Muscle of leg (tissue), 11 donors: ENCODE measurements around the gene GSTO2. TPM values are rescaled to one million over a fixed set of nuclear protein-coding genes. Genes with fewer than 3 reads are reported as not detected.

ENCODE experiments used
- DNase-seq: peaks from one replicate; pipeline ENCODE4 v3.0.0; 2013
- H3K27ac ChIP-seq: one replicate; pipeline ENCODE4 v1.5.1; 2013; ENCODE audit warnings: mild to moderate bottlenecking, low read length, control low read depth
- H3K27me3 ChIP-seq: one replicate; pipeline ENCODE4 v1.6.1; 2013; ENCODE audit warnings: low read length; ENCODE audit not compliant: control insufficient read depth, insufficient read depth
- H3K36me3 ChIP-seq: one replicate; pipeline ENCODE4 v1.6.1; 2013; ENCODE audit warnings: low read length; ENCODE audit not compliant: control insufficient read depth, insufficient read depth
- H3K4me1 ChIP-seq: one replicate; pipeline ENCODE4 v1.6.1; 2013; ENCODE audit warnings: low read length; ENCODE audit not compliant: control insufficient read depth, insufficient read depth
- H3K4me3 ChIP-seq: one replicate; pipeline ENCODE4 v1.5.1; 2013; ENCODE audit warnings: low read length, control low read depth
- H3K9me3 ChIP-seq: replicated peaks from 2 replicates; pipeline ENCODE4 v1.6.1; 2013; ENCODE audit warnings: low read depth, low read length; ENCODE audit not compliant: control insufficient read depth
- WGBS: methylation state at CpG from one replicate; pipeline ENCODE4 v1.1.5; 2013; ENCODE audit warnings: missing lambda C conversion rate; ENCODE audit not compliant: insufficient coverage; 5-methylcytosine and 5-hydroxymethylcytosine counted together
- polyA plus RNA-seq, 8 donors: library from polyadenylated mRNA; unstranded; fragments of 120-200 nt; gene quantifications; one replicate each; pipeline versions ENCODE4 v1.2.1 to v1.2.3, GENCODE V29; 2013; ENCODE audit warnings: inconsistent platforms in 1 of 8, low replicate concordance in 1 of 8; ENCODE audit not compliant: insufficient read length in 8 of 8, insufficient read depth in 1 of 8
- total RNA-seq: library from RNA; stranded (reverse); fragments of 120-200 nt; gene quantifications from one replicate; pipeline ENCODE4 v1.2.4, GENCODE V29; 2013

Gene GSTO2
- total and polyA plus RNA-seq, 9 donors: 0.33 to 2.9 (median 0.84) TPM

GRCh38 chr10:104339469-104340110 is 70.6 kb downstream of the GSTO2 start:
- H3K27me3 ChIP-seq: no peaks in the 10 kb centered on the region
- H3K4me1 ChIP-seq: peaks cover 31% of the 10 kb centered on the region
- H3K36me3 ChIP-seq: no peaks in the 10 kb centered on the region
- H3K27ac ChIP-seq: peak overlapping the region; percentile 98
- DNase-seq: peak; percentile 95
- no peaks in the 10 kb centered on the region for H3K9me3 ChIP-seq
- H3K4me3 ChIP-seq: peak overlapping the region; percentile 87
- 13% methylated on average over 6 of the region's 11 CpGs for WGBS

GRCh38 chr10:104340111-104340526 is 71.1 kb downstream of the GSTO2 start:
- H3K4me1 ChIP-seq: peaks cover 30% of the 10 kb centered on the region
- H3K27me3 ChIP-seq: no peaks in the 10 kb centered on the region
- WGBS: 5% methylated on average over 2 of the region's 4 CpGs
- no peaks in the 10 kb centered on the region for H3K9me3 ChIP-seq
- no peak overlapping the region for H3K4me3 ChIP-seq
- peak overlapping the region; percentile 98 for H3K27ac ChIP-seq
- H3K36me3 ChIP-seq: no peaks in the 10 kb centered on the region
- DNase-seq: no peak

DNA sequence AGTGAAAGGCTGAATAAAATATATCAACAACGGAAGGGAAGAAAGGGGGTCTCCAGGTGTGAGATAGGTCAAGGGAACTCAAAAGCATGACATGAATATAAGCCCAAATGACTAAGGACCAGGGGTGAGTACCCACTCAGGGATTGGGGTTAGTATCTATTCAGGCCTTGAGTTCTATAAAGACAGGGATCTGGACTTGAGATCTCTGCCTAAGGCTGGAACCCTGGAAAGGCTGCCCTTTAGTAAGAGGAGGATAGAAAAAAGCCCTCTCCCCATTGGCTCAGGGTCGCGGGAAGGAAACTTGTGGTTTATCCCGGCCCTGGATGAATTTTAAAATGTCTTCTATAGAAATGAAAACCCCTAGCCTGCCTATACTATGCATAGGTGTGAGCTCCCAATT is 71.7 kb downstream of the GSTO2 start:
- H3K27me3 ChIP-seq: no peaks in the 10 kb centered on the region
- H3K27ac ChIP-seq: peak overlapping the region; percentile 98
- peaks cover 30% of the 10 kb centered on the region for H3K4me1 ChIP-seq
- no peak overlapping the region for H3K4me3 ChIP-seq
- no peaks in the 10 kb centered on the region for H3K9me3 ChIP-seq
- WGBS: 86% methylated on average over 1 of the region's 4 CpGs
- H3K36me3 ChIP-seq: no peaks in the 10 kb centered on the region
- DNase-seq: no peak

GRCh38 chr10:104342941-104343411 is 74.0 kb downstream of the GSTO2 start:
- no peak for DNase-seq
- Histone ChIP-seq H3K4me1 (peaks cover 15% of the 10 kb centered on the region), H3K4me3 (no peak overlapping the region), H3K36me3 (no peaks in the 10 kb centered on the region), H3K27ac (peak overlapping the region; percentile 55), H3K9me3 (no peaks in the 10 kb centered on the region), H3K27me3 (no peaks in the 10 kb centered on the region)
- WGBS: no CpG with 5 or more reads among the region's 3 CpGs

DNA sequence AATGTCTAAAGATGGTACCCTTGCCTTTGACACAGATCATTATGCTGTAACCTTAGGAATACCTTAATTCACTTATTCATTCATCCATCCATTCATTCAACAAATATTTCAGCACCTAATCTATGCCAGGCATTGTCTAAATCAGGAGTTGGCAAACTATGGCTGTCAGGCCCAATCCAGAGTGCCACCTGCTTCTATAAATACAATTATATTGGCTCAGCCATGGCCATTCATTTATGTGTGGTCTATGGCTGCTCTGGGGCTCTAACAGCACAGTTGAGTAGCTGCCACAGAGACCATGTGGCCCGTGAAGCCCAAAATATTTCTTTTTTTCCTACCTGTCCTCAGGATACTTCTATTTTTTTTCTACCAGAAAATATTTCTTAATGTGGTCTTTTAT is 75.2 kb downstream of the GSTO2 start:
- Histone ChIP-seq H3K9me3 (no peaks in the 10 kb centered on the region), H3K27ac (no peak overlapping the region), H3K27me3 (no peaks in the 10 kb centered on the region), H3K4me1 (peaks cover 11% of the 10 kb centered on the region), H3K4me3 (no peak overlapping the region), H3K36me3 (no peaks in the 10 kb centered on the region)
- no CpG with 5 or more reads among the region's 1 CpG for WGBS
- DNase-seq: no peak

- Histone ChIP-seq H3K27me3 (no peaks in the 10 kb centered on the region), H3K36me3 (no peaks in the 10 kb centered on the region), H3K4me1 (no peaks in the 10 kb centered on the region), H3K27ac (no peak overlapping the region), H3K4me3 (no peak overlapping the region), H3K9me3 (no peaks in the 10 kb centered on the region)
- no peak for DNase-seq
Observed at GRCh38 chr10:104345515-104345914, 76.5 kb downstream of the GSTO2 start.

GRCh38 chr10:104345941-104346340 is 77.0 kb downstream of the GSTO2 start:
- H3K27ac ChIP-seq: no peak overlapping the region
- no peak overlapping the region for H3K4me3 ChIP-seq
- H3K27me3 ChIP-seq: peaks cover 4% of the 10 kb centered on the region
- H3K36me3 ChIP-seq: no peaks in the 10 kb centered on the region
- no peak for DNase-seq
- H3K9me3 ChIP-seq: no peaks in the 10 kb centered on the region
- WGBS: no CpG with 5 or more reads among the region's 4 CpGs
- no peaks in the 10 kb centered on the region for H3K4me1 ChIP-seq

DNA sequence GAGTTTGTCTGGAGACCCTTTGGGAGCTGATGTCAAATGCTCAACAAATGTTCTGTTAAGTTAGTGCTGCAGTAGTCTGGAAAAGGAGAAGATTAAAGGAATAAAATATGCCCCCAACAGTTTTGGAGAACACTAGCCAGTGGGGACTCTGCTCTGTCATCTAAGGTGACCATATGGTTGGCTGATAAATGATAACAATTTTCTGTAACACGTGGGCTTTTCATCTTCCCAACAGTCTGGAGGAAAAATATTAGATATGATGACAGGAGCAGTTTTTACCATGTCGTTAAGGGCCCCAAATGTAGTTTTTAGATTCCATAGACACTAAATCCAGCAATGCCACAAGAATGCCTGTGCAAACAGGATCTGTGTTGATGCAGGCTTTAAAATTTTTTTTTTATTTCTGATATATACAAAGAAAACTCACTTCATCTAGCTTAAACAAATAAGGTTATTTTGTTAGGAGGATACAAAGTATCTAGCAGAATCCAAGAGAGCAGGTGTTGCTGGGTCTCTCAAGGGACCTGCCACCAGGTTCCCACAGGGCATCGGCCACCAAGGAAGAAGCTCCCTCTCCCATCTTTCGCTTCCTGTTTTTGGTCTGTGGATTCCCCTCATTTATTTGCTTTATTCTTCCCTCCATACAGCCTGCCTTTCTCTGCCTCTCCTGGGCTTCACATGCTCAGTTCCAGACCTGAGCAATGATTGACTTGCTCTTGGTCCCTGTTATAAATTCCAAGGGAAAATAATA is 78.5 kb downstream of the GSTO2 start:
- DNase-seq: no peak
- H3K36me3 ChIP-seq: no peaks in the 10 kb centered on the region
- H3K27me3 ChIP-seq: peaks cover 10% of the 10 kb centered on the region
- H3K4me1 ChIP-seq: no peaks in the 10 kb centered on the region
- WGBS: 80% methylated on average over 1 of the region's 4 CpGs
- no peaks in the 10 kb centered on the region for H3K9me3 ChIP-seq
- H3K4me3 ChIP-seq: no peak overlapping the region
- no peak overlapping the region for H3K27ac ChIP-seq

- no peak for DNase-seq
- Histone ChIP-seq H3K4me3 (no peak overlapping the region), H3K27me3 (peaks cover 19% of the 10 kb centered on the region), H3K4me1 (peaks cover 7% of the 10 kb centered on the region), H3K36me3 (no peaks in the 10 kb centered on the region), H3K9me3 (no peaks in the 10 kb centered on the region), H3K27ac (no peak overlapping the region)
- 100% methylated on average over 1 of the region's 2 CpGs for WGBS
Observed at GRCh38 chr10:104348601-104349000, 79.6 kb downstream of the GSTO2 start.

- DNase-seq: peak; percentile 83
- Histone ChIP-seq H3K27me3 (peaks cover 26% of the 10 kb centered on the region), H3K27ac (peak overlapping the region; percentile 54), H3K4me3 (peak overlapping the region; percentile 27), H3K36me3 (no peaks in the 10 kb centered on the region), H3K4me1 (peaks cover 11% of the 10 kb centered on the region), H3K9me3 (no peaks in the 10 kb centered on the region)
- 53% methylated on average over 2 of the region's 5 CpGs for WGBS
Observed at GRCh38 chr10:104349623-104350126, 80.7 kb downstream of the GSTO2 start.
